GM12892 (cell line): ENCODE results near the gene MED26.

Experiments used
- DNase-seq: peaks from one replicate; pipeline ENCODE4 v3.0.0; 2011; ENCODE audit not compliant: insufficient read length
- FAIRE-seq: peaks from 2 replicates; lab custom pipeline; 2011; peaks lifted over from hg19 to GRCh38; lab: Jason Lieb, UNC
- POLR2A ChIP-seq: IDR thresholded peaks from 2 replicates; pipeline ENCODE4 v1.6.1; 2011; ENCODE audit warnings: low read depth, low read length, control low read depth
- POLR2AphosphoS5 ChIP-seq: IDR thresholded peaks from 2 replicates; pipeline ENCODE4 v1.6.1; 2011; ENCODE audit warnings: low read depth, low read length, control low read depth
- TAF1 ChIP-seq: IDR thresholded peaks from 2 replicates; pipeline ENCODE4 v1.6.1; 2011; ENCODE audit warnings: low read depth, mild to moderate bottlenecking, control low read depth, low read length, borderline replicate concordance

Gene MED26

DNA sequence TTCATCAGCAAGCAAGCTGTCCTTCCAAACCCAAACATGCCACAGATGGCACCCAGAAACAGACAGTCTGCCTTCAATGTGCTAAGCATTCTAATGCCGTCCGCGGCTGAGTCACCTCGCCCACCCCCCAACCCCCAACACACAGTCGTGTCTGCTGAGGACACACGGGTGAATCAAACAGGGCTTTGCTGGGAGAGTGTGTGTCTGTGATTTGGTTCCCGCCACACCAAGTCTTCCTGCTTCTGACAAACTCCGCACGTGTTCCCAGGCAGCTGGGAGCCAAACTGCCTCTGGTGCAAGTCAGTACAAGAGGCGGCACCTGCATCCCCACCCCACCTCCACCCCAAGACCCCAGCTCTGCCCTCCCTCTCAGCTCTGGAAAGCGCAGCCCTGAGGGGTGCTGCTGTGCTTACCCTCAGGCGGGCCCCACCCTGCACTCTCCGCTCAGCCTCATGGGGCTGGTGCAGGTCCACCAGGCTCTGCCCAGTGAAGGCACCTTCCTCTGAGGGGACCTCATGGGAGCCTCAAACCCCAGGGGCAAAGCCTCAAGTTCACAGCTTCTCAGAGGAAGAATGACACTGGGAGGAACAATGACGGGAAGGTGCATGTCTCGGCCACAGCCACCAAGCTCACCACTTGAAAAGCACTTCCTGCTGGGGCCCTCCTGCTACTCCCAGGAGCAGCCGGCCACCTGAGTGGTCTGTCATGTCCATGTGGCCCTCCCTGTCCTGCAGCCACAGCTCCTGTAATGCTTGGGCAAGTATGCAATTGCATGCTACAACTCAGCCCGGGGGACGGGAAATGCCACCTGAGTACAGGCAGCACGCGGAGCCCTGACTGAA lies 40.8 kb downstream of the MED26 start:
- FAIRE-seq, result peak; percentile 46
- no peak for DNase-seq
- TF ChIP-seq TAF1 (0 out of 2 replicates have a peak, but pooled peaks have one; percentile 6), POLR2A (peak; percentile 59), POLR2AphosphoS5 (peak; percentile 79; the same call in 1 of the 2 replicates)

DNA sequence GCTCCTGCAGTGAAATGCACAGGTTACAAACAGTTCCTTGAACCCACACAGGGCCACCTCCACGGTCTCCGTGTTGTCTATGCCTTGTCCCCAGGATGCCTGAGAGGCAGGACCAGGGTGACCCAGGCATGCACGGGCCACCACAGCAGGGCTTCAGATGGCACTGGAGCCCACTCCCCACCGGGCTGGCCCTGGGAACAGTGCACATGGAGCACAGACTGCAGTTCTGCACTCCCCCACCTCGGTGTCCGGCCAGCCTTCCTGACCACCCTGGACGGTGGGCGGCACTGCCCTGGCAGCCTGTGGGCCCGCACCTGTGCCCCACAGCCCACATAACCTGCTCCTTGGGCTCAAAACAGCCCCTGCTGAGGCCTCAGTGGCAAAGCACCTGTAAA lies 41.5 kb downstream of the MED26 start:
- TF ChIP-seq TAF1, result no peak
- no peak; the same call in 1 of the 2 replicates for TF ChIP-seq POLR2A
- no peak for TF ChIP-seq POLR2AphosphoS5
- FAIRE-seq (no peak), DNase-seq (no peak)

DNA sequence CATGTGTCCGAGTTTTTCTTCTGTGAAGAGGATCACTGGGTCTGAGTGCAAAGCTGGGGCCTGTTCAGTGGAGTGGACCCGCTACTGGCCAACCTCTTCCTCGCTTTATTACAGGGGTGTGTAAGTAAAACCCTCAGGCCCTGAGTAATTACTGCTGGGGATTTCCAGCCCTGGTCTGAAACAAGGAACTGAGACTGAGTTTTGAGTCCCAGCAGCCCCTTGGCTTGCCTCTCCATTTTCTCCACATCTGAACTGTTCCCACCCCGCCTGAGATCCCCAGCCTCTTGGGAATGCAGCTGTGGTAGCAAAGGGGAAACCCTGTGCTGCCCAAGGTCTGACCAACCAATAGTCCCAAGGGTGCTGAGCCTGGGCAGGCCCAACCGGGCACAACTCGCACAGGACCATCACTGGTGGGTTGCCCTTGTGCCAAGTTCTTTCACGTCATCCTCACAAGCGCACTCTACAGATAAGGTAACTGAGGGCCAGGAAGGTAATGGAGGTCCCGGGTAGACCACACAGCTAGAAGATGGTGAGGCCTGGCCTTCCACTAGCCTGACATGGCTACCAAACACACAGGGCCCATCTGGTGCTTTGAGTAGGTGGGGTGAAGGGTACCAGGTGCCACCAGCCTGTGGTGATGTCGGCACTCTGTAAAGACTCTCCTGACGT lies 42.1 kb downstream of the MED26 start:
- FAIRE-seq (peak; percentile 97), DNase-seq (no peak)
- TF ChIP-seq TAF1 (peak; percentile 25; the same call in 1 of the 2 replicates), POLR2A (peak; percentile 75), POLR2AphosphoS5 (peak; percentile 73; the same call in 1 of the 2 replicates)

DNA sequence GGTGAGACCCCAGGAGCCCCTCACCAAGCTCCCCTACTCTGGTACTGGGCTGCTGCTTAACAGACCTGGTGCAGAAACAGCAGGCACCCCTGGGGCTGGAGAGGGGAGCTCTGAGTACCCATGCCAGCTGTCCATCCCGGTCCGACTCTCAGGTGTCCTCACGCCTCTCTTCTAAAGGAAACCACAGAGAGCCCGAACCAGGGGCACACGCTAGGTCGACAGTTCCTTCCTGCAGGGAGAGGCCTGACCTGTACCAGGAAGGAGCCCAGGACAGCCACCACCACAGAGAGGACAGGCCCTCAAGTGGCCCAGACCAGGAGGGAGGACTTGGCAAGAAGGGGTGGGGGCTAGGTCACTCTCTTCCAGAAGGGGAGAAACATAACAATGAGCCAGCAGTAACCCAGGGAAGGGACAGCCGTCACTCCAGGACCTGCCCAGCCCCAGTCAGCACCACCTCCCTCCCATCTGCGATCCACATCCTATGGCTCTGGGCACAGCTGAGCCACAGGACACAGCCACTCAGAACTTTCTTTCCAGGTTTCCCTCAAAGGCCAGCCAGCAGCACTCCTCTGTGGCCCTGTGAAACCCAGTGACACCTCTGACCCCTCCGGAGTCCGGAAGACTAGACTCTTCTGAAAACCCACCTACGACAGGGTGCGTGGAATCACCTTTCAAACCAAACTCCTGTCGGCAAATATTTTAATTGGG lies 42.8 kb downstream of the MED26 start:
- TF ChIP-seq TAF1 (no peak), POLR2A (peak; percentile 57; the same call in 1 of the 2 replicates), POLR2AphosphoS5 (peak; percentile 78; the same call in 1 of the 2 replicates)
- DNase-seq, result no peak
- FAIRE-seq, result peak; percentile 51

DNA sequence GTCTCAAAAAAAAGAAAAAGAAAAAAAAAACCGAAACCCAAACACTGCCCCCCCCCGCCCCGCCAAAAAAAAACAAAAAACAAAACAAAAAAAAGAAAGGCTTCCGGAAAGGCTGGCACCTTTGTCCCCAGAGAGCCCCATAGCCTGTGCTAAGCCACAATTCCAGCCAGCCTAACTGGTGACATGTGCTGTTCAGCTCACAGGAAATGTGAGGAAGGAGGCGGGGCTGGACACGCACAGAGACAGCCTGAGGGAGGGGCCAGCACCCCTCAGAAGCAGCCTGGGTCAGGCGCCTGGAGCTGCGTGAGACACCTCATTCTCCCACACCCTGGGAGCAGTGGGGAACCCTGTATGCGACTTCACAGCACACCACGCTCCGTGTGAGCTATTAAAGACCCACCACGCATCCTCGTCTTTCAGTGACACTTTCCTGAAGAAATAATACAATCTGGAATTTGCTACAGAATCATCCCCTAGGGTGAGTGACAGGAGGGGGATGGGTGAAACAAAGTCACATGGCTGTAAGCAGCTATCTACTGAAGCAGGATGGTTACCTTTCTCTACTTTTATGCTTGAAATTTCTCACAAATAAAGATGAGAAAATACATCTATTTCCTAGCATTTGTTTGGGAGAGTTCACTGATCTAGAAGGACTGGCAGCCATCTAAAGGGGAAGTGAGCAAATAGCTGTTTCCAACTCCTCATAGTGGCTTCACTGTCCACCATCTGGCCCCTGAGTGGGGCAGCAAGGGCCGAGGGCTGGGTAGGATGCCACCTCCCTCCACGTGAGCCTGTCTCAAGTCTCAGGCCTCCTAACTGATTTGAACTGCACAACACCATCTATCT lies 43.5 kb downstream of the MED26 start:
- peak; percentile 81 for DNase-seq
- FAIRE-seq, result peak; percentile 99
- TF ChIP-seq TAF1 (peak; percentile 82), POLR2A (peak; percentile 97), POLR2AphosphoS5 (peak; percentile 96)

DNA sequence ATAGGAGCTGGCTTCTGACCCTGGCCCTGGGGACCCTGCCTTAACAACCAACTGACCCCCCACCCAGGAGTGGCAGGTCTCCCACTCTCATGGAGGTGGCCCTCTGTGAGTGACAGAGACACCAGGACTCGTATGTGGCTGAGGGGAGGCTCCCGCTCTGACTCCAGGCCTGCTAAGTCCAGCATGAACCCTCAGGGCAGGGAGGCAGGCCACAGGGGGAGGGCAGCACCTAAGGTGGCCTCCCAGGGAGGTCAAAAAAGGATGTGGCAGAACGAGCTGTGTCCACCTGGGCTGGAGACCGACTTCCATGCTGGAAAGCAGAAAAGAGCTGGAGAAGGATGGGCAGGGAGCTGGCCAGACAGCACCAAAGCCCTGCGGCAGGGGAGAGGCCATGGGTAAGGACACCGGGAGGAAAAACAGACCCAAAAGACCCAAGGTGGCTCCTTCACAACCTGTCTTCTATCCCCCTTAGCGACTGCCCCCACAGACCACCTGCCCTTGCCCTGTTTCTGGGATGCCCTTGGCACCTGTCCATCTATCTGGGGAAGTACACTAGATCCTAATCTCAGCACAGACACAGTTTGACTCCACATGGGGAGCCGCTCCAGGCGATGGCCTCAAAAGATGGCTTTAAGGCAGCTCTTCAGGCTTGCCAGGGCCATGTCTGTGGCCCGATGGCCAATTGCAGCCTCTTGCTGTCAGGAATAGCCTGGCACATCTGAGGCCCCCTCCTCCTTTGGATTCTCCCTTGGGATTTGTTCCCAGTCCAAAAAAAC lies 45.3 kb downstream of the MED26 start:
- FAIRE-seq, result no peak
- DNase-seq, result no peak
- TF ChIP-seq POLR2A, result no peak
- no peak for TF ChIP-seq POLR2AphosphoS5
- TF ChIP-seq TAF1, result no peak

DNA sequence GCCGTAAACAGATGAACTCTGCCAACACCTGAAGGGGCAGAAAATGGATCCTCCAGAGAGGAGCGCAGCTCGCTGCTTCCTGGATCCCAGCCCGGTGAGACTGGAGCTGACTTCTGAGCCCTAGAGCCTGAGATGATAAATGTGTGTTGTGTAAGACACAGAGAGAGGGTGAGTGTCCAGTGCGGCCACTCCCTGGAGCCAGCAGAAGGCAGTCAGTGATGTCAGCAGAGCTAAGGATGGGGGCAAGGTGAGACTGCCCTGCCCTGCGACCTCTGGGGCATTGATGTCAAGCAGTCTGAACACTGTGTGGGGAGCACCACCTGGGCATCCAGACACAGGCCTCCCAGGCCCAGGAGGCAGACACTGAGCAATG lies 46.0 kb downstream of the MED26 start:
- DNase-seq (no peak), FAIRE-seq (no peak)
- TF ChIP-seq POLR2A, result no peak
- TF ChIP-seq POLR2AphosphoS5, result no peak
- TF ChIP-seq TAF1, result no peak

DNA sequence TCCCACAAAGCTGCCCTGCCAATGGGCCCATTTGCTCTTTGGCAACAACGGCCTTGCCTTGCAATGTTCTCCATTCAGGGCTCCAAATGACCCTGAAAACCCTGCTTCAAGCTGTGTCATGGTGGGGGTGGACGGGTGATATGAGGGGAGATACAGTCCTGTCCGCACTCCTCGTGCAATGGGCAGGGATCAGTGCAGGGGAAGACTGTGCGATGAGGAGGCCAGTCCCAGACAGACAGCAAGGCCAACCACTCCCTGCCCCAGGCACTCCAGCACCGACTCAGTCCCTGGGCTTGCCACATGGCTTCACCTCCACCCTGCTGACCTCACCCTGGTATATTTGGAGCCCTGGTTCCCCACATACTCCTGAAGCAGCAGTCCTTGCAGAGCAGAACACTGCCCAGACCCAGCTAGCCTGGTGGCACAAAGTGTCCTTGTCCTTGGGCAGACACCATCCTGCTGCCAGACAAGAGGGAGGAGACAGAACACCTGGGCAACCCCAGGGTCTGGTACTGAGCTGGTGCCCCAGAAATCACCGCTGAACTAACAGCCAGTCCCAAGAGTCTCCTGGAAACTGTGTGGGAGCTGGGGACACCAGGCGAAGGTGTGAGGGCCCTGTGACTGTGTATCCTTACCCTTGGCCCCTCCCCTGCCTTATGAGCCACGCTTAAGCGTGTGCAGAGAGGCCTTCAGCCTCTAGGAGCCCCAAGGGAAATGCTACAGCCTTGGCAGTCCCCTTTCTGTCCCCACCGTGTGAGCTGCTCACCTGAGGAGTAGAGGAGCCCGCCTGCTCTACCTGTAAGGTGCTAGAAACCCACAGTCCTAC lies 46.6 kb downstream of the MED26 start:
- FAIRE-seq (no peak), DNase-seq (no peak)
- TF ChIP-seq TAF1 (no peak), POLR2AphosphoS5 (no peak), POLR2A (no peak)

DNA sequence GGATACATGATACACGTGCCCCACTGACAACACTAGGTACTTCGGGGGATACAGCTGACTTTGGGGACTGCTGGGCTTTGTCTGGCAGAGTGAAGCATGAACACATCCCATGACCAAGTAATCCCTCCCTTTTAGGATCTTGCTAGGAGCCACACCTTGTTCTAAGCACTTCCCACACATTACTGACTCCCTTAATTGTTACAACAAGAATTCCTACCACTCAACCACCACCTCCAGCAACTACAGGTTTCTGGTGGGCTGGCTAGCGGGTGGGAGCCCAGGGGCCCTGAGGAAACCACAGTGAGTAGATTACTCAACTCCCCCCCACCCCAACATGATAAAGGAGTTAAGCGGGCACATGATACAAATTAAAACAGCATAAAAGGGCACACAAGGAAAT lies 48.6 kb downstream of the MED26 start:
- FAIRE-seq (no peak), DNase-seq (no peak)
- TF ChIP-seq POLR2A (no peak), TAF1 (no peak), POLR2AphosphoS5 (no peak)
